Esophagus muscularis mucosa (tissue), 3 donors: ENCODE data around the gene ADCY7.

ENCODE experiments used
- CTCF ChIP-seq, 3 experiments: fragments of 200-600 bp in 2 of 3; fragments of 450-650 bp in 1 of 3; sonication (generic) in 2 of 3; IDR thresholded peaks; one replicate each; pipeline ENCODE4 v1.5.1; 2017 to 2019; ENCODE audit warnings: antibody characterized with exemption in 3 of 3, mild to moderate bottlenecking in 2 of 3, moderate library complexity in 1 of 3
- POLR2A ChIP-seq: fragments of 450-650 bp; IDR thresholded peaks from one replicate; pipeline ENCODE4 v1.6.1; 2017; ENCODE audit warnings: antibody characterized with exemption, moderate library complexity, mild to moderate bottlenecking, low read depth
- POLR2AphosphoS5 ChIP-seq, 2 donors: sonication (generic); formaldehyde crosslinking; IDR thresholded peaks; one replicate each; pipeline ENCODE4 v1.6.1; 2017; ENCODE audit warnings: antibody characterized with exemption in 2 of 2

DNA sequence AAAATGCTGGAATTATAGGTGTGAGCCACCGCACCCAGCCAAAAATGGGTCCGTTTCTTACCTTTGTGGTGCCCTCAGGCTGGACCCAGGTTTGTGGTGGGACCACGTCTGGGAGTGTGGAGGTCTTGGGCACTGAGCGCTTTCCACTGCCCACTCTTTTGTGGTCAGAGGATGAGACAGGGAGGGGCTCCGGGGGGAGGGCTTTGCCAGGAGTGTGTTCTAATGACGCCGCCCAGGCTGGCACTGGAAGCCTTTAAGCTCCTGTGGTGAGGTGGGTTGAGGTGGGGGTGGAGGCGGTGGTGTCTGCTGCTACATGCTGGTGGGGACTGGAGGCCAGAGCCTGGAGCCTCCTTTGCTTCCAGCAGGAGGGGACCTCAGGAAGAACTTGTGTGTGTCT, 12.8 kb upstream of the ADCY7 start:
- TF ChIP-seq CTCF (IDR thresholded peaks at IDR 0.05): no peak
- no peak for TF ChIP-seq POLR2A
- TF ChIP-seq POLR2AphosphoS5 (IDR thresholded peaks at IDR 0.05): no peak
